Hindlimb muscle (tissue), 1 donor: ENCODE results near the gene ATRNL1. TPM values are rescaled to one million over a fixed set of nuclear protein-coding genes. Genes with fewer than 3 reads are reported as not detected.
"Not testable (repeated sequence)": the region's sequence is repeated elsewhere in the genome, so short reads cannot be mapped to it uniquely, and the experiment has no call there.

ENCODE experiments used
- DNase-seq: peaks from one replicate; pipeline ENCODE4 v3.0.0-alpha.2; 2013
- polyA plus RNA-seq: library from polyadenylated mRNA; unstranded; fragments of 120-200 nt; gene quantifications from one replicate; pipeline ENCODE4 v1.2.1, GENCODE V29; 2013; ENCODE audit not compliant: insufficient read length

ATRNL1 gene
- polyA plus RNA-seq, 1 donor: 0.45 TPM

GRCh38 chr10:115091161-115091560 lies 2.0 kb upstream of the ATRNL1 start:
- no peak for DNase-seq

- no peak for DNase-seq
Measured at GRCh38 chr10:115092258-115092554, 959 bp upstream of the ATRNL1 start.

- peak; percentile 55 for DNase-seq
Measured at GRCh38 chr10:115092555-115093285, 445 bp upstream of the ATRNL1 start.

- no peak for DNase-seq
Measured at GRCh38 chr10:115093776-115094408, 727 bp downstream of the ATRNL1 start.

- no peak for DNase-seq
Measured at GRCh38 chr10:115094416-115095140, 1.4 kb downstream of the ATRNL1 start.

- DNase-seq: no peak
Measured at GRCh38 chr10:115095758-115096157, 2.6 kb downstream of the ATRNL1 start.

- DNase-seq: no peak
Measured at GRCh38 chr10:115103700-115104099, 10.5 kb downstream of the ATRNL1 start.

- DNase-seq: not testable (repeated sequence)
Measured at GRCh38 chr10:115105411-115105810, 12.2 kb downstream of the ATRNL1 start.

- no peak for DNase-seq
Measured at GRCh38 chr10:115107830-115108229, 14.7 kb downstream of the ATRNL1 start.

GRCh38 chr10:115117301-115117700 lies 24.1 kb downstream of the ATRNL1 start:
- DNase-seq: no peak

GRCh38 chr10:115118346-115118745 lies 25.2 kb downstream of the ATRNL1 start:
- no peak for DNase-seq

GRCh38 chr10:115125505-115125904 lies 32.3 kb downstream of the ATRNL1 start:
- no peak for DNase-seq

GRCh38 chr10:115129752-115130151 lies 36.6 kb downstream of the ATRNL1 start:
- DNase-seq: peak; percentile 16

- DNase-seq: no peak
Measured at GRCh38 chr10:115136616-115137015, 43.5 kb downstream of the ATRNL1 start.

GRCh38 chr10:115141254-115141653 lies 48.1 kb downstream of the ATRNL1 start:
- no peak for DNase-seq

GRCh38 chr10:115157357-115157756 lies 64.2 kb downstream of the ATRNL1 start:
- no peak for DNase-seq

GRCh38 chr10:115163129-115163528 lies 70.0 kb downstream of the ATRNL1 start:
- DNase-seq: no peak

GRCh38 chr10:115164220-115164619 lies 71.1 kb downstream of the ATRNL1 start:
- DNase-seq: no peak

- no peak for DNase-seq
Measured at GRCh38 chr10:115167751-115168150, 74.6 kb downstream of the ATRNL1 start.

- no peak for DNase-seq
Measured at GRCh38 chr10:115171392-115171960, 78.3 kb downstream of the ATRNL1 start.

- no peak for DNase-seq
Measured at GRCh38 chr10:115173915-115174443, 80.8 kb downstream of the ATRNL1 start.

- not testable (repeated sequence) for DNase-seq
Measured at GRCh38 chr10:115207276-115207675, 114.1 kb downstream of the ATRNL1 start.

GRCh38 chr10:115209133-115209532 lies 116.0 kb downstream of the ATRNL1 start:
- DNase-seq: no peak
